Activated CD4-positive, alpha-beta T cell treated with anti-CD3 and anti-CD28 coated beads, Interleukin-2, amount 50 U/mL, for 48 hours (primary cell): ENCODE data around the gene TCF12.

Experiments used
- DNase-seq, 2 experiments: peaks; one replicate each; pipeline ENCODE4 v3.0.0-alpha.2; 2020

TCF12 gene

DNA sequence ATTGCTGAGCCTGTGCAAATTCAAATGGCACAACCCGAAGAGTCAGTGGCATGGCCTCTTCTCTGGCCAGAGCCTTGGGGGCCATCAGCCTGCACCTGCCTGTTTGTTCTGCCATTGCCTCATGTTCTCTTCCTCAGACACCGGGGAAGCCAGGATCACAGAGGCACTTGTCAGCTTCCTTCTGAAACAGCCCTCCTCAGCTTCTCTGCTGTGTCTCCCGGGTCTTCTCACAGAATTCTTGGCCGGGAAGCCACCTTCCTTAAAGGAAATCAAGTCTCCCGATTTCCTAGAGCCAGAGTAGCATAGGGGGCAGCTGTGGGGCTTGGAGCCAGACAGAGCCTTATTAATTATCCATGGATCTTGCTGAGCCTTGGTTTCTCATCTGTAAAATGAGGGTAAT lies 410.5 kb downstream of the TCF12 start:
- no peak for DNase-seq

DNA sequence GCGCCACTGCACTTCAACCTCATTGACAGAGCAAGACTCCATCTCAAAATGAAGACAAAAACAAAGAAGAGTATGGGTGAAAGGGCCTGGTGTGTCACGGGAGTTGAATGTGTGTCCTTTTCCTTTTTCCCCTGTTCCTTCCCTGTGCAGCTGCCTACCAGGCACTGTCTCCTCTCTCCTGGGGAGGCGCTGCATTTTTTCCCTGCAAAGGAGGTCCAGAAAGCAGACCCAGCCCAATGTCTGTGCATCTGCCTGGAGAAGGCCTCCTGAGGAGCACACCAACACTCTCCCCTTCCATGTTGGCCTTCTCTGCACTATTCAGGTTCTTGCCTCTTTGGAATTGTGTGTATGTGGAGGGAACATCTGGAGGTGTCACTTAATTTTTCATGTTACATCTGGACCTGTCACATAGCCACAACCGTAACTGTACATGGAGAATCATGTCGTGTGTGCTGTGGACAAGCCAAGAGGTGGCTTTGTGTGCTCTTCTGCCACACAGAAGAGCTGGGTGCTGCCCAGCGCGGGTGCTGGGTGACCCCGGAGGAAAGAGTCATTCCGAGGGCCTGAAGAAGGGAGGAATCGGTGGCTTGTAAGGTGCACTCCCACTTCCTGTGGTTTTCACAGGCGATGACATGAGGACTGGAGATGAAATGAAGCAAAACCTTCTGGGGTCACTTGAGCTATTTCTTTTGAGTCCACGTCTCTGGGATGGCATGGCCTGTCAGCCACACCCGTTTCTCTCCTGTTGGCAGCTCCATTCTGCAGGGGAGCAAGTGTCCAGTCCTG lies 411.3 kb downstream of the TCF12 start:
- DNase-seq = no peak

DNA sequence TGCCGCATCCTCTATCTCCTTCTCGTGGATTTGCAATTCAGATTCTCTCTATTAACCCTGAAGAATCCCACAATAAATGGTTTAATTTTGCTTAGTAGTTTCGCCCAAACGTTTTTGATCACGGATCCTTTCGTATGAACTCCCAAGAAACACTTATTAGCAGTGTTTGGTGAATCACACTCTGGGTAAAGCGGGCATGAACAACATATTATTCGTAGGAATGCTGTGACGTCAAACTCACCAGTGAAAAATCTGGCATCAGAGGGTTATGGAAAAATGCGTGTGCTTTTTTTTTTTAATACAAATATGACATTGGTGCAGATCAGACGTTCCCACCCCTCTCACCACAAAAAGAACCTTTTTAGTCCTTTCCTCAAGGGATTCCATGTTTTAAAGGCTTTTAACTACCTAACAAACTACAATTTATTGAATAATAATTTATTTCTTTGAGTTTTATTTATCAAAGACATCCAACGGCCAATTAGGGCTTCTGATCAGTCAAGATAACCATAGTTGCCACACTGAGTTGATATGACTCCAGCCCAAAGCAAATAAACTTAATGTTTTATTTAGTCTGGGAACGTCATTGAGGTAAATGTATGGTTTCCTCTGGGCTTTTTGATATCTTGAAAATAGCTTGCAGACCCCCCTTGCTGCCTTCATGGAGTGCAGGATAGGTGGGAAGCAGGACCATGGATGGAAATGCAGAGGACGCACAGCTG lies 412.3 kb downstream of the TCF12 start:
- no peak for DNase-seq

DNA sequence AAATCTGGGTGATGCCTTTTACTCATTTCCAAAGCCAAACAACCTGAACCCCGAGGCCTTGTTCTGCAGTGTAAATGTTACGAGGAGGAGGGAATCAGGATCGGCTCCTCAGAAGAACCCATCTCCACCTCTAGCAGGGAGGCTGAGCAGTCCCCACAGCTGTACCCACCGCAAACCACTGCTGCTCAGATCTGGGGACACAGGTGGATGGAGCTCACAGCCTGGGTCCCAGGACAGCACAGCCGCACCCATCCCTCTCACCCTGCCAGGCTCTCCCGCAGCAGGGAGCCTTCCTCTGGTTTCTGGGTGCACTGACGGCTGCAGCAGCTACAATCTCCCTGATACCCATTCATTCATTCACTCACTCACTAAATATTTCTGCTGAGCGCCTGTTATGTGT lies 413.9 kb downstream of the TCF12 start:
- DNase-seq = no peak

DNA sequence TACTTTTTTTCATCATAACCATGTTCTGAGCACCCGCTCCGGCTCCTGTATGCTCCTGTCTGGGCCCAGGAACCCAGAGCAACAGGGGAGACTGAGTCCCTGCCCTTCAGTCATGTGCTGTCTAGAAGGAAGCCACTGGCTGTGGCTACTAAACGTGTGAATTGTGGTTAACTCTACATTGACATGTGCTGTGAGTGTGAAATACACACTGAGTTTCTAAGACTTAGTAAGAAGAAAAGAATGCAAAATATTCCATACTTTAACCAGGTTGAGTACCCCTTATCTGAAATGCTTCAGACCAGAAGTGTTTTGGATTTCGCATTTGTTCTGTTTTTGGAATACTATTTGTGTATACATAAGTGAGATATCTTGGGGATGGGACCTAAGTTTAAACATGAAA lies 415.0 kb downstream of the TCF12 start:
- no peak for DNase-seq

DNA sequence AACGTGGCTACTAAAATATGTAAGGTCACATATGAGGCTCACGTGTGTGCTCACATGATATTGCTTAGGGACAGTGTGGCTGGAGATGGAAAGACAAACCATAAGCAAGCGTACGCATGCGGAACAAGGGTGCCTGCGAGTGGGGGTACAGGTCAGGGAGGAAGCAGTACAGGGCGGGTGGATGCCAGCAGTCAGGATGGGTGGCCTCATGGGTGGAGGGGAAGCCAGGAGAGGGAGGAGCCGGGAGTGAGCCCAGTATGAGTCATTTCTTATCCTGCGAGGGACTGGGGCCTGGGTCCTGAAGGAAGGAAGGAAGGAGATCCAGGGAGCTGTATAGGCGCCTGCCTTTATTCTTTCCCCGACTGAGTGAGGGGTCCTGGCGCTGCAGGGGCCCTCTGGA lies 415.8 kb downstream of the TCF12 start:
- no peak for DNase-seq

DNA sequence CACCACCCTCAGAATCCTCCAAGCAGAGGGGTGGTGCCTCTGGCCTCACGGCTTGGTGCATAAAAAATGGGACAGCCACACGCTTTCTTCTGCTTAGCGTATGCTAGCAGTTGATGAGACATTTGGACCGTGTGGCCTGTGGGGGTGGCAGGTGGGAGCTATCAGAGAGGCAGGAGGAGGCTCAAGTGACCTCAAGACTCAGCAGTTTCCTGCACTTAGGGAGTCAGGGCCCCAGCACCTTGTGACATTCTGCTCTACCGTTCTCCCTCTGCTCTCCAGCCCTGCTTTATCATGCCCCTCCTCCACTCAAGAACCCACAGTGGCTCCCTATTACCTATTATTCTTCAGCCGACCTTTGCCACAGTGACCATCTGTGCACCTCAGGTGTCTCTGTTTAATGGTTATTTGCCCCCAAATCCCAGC lies 416.9 kb downstream of the TCF12 start:
- no peak for DNase-seq

DNA sequence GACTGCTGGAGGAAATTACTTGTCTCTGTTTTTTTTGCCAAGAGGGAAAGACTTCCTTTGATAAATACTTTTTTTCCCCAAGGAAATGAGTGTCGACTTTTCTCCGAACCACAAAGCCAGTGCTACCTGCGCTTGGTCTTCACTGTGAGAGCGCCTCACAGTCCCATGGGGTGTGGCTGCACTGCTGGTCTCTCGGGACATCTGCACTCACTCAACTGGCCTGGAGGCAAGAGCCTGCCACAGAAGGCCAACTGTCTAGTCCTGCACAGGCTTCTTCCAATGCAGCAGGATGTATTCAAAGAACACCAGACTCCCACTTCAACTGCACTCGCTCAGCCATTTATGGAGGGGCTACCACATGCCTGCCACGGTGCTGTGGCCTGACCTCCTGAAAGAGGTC lies 417.3 kb downstream of the TCF12 start:
- no peak for DNase-seq

DNA sequence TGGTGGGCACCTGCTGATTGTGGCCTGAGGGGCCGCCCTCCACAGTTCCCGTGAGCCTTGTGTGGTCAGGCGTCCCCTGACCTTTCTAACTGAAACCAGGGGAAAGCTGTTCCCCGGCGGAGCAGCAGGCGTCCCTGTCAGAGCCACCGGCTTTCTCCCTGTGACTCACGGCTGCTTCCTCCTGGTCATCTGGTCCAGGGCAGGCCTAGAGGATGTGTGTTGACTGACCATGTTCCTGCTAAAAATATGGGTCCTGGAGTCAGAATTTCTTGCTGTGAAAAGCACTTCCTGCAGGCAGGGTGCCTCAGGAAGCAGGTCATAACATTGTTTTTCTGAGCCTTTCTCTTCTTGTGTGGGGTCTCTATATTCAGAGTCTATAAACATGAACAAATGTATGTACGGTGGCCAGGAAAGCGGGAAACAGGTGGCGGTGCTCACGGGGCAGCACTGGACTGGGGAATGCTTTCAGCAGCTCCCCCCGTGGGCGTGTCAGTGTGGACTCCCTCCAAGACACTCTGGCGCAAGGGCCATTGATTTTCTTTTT lies 419.5 kb downstream of the TCF12 start:
- DNase-seq = no peak

DNA sequence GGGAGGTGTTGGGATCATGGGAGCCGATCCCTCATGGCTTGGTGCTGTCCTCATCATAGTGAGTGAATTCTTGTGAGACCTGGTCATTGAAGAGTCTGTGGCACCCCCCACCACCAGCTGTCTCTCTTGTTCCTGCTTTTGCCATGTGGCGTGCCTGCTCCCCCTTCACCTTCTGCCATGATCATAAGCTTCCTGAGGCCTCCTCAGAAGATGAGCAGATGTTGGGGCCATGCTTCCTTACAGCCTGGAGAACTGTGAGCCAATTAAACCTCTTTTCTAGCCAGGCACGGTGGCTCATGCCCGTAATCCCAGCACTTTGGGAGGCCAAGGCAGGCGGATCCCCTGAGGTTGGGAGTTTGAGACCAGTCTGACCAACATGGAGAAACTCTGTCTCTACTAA lies 420.9 kb downstream of the TCF12 start:
- DNase-seq = no peak
